NCI-H2171 treated with DMSO at 0.1 percent for 48 hours (cell line): ENCODE results near the gene LIN54.
"Not testable (repeated sequence)": the region's sequence is repeated elsewhere in the genome, so short reads cannot be mapped to it uniquely, and the experiment has no call there.

ENCODE experiments used
- DNase-seq: peaks from one replicate; lab custom pipeline; 2025; lab: John Stamatoyannopoulos, UW

The LIN54 gene

GRCh38 chr4:83012200-83012686 is 1.6 kb upstream of the LIN54 start:
- DNase-seq, result no peak

- peak; percentile 40 for DNase-seq
These were observed 1.1 kb upstream of the LIN54 start for GRCh38 chr4:83011689-83012199.

GRCh38 chr4:83010111-83010521 is 507 bp downstream of the LIN54 start:
- no peak for DNase-seq

GRCh38 chr4:83009529-83009928 is 1.1 kb downstream of the LIN54 start:
- no peak for DNase-seq

- DNase-seq, result not testable (repeated sequence)
These were observed 7.4 kb downstream of the LIN54 start for GRCh38 chr4:83003044-83003791.

GRCh38 chr4:83002329-83002728 is 8.3 kb downstream of the LIN54 start:
- DNase-seq, result no peak

- DNase-seq, result peak; percentile 23
These were observed 11.7 kb downstream of the LIN54 start for GRCh38 chr4:82998898-82999297.

- no peak for DNase-seq
These were observed 15.8 kb downstream of the LIN54 start for GRCh38 chr4:82994834-82995233.

- DNase-seq, result no peak
These were observed 20.8 kb downstream of the LIN54 start for GRCh38 chr4:82989575-82990429.

- DNase-seq, result no peak
These were observed 22.2 kb downstream of the LIN54 start for GRCh38 chr4:82988323-82988832.

GRCh38 chr4:82987519-82987918 is 23.1 kb downstream of the LIN54 start:
- DNase-seq, result not testable (repeated sequence)

- DNase-seq, result no peak
These were observed 26.2 kb downstream of the LIN54 start for GRCh38 chr4:82984459-82984858.

- DNase-seq, result no peak
These were observed 27.2 kb downstream of the LIN54 start for GRCh38 chr4:82983444-82983843.

- DNase-seq, result no peak
These were observed 29.5 kb downstream of the LIN54 start for GRCh38 chr4:82981138-82981537.

- no peak for DNase-seq
These were observed 34.8 kb downstream of the LIN54 start for GRCh38 chr4:82975792-82976191.

GRCh38 chr4:82969414-82969813 is 41.2 kb downstream of the LIN54 start:
- DNase-seq, result no peak

GRCh38 chr4:82968972-82969371 is 41.7 kb downstream of the LIN54 start:
- DNase-seq, result no peak

GRCh38 chr4:82965763-82966162 is 44.9 kb downstream of the LIN54 start:
- no peak for DNase-seq

GRCh38 chr4:82957045-82957444 is 53.6 kb downstream of the LIN54 start:
- DNase-seq, result no peak

GRCh38 chr4:82954212-82954611 is 56.4 kb downstream of the LIN54 start:
- DNase-seq, result no peak

GRCh38 chr4:82951196-82951595 is 59.4 kb downstream of the LIN54 start:
- DNase-seq, result no peak

GRCh38 chr4:82948647-82949204 is 61.9 kb downstream of the LIN54 start:
- DNase-seq, result no peak
